B cell (primary cell): ENCODE data around the gene AQP3. TPM values are rescaled to one million over a fixed set of nuclear protein-coding genes. Genes with fewer than 3 reads are reported as not detected.
A peak's percentile ranks its signal among the peaks of the same experiment; 100 is the strongest.

Source experiments
- ATAC-seq: fragments of 200-7000 bp; cut with Tn5 transposase; one replicate; pipeline ENCODE4 v1.10.0; 2021; ENCODE audit warnings: low read depth, mild to moderate bottlenecking, moderate number of reproducible peaks, moderate library complexity
- CTCF ChIA-PET: fragments of 350-600 bp; sonication (Branson Sonifier 250); formaldehyde crosslinking; loops from one replicate; lab custom pipeline; 2021; ENCODE audit warnings: antibody characterized with exemption, inconsistent platforms; lab: Charles Lee
- POLR2A ChIA-PET: fragments of 350-600 bp; sonication (Branson Sonifier 250); formaldehyde crosslinking; loops from one replicate; lab custom pipeline; 2021; ENCODE audit warnings: antibody characterized with exemption; lab: Charles Lee
- DNase-seq: peaks from one replicate; pipeline ENCODE4 v3.0.0; 2013
- H2AFZ ChIP-seq: 2 replicates; pipeline ENCODE4 v1.6.1; 2012; ENCODE audit warnings: mild to moderate bottlenecking, low read depth, low read length; ENCODE audit not compliant: insufficient read depth, poor library complexity, severe bottlenecking
- H3K27ac ChIP-seq, 2 donors: 1 replicate in 1 of 2; 2 replicates in 1 of 2; pipeline ENCODE4 v1.5.1; 2012 to 2013; ENCODE audit warnings: low read length in 2 of 2, mild to moderate bottlenecking in 2 of 2, moderate library complexity in 1 of 2
- H3K27me3 ChIP-seq, 4 experiments: fragments of 200-600 bp in 1 of 4; sonication (generic) in 1 of 4; replicated peaks in 1 of 4; 1 replicate in 2 of 4; 2 replicates in 2 of 4; pipeline versions ENCODE4 v1.6.1 to v1.7.0; 2013 to 2016; ENCODE audit warnings: low read length in 3 of 4, mild to moderate bottlenecking in 2 of 4, mixed read lengths in 1 of 4, moderate library complexity in 1 of 4; ENCODE audit not compliant: insufficient read depth in 4 of 4, control insufficient read depth in 3 of 4; ENCODE audit errors: control extremely low read depth in 1 of 4
- H3K36me3 ChIP-seq, 2 experiments: replicated peaks in 1 of 2; 1 replicate in 1 of 2; 2 replicates in 1 of 2; pipeline versions ENCODE4 v1.6.1 to v1.7.1; 2013; ENCODE audit warnings: low read length in 1 of 2; ENCODE audit not compliant: insufficient read depth in 2 of 2, control insufficient read depth in 1 of 2; ENCODE audit errors: control extremely low read depth in 1 of 2, extremely low read depth in 1 of 2
- H3K4me1 ChIP-seq, 2 donors: fragments of 200-600 bp in 1 of 2; sonication (generic) in 1 of 2; 1 replicate in 1 of 2; 2 replicates in 1 of 2; pipeline versions ENCODE4 v1.5.1 to v1.6.1; 2013 to 2017; ENCODE audit warnings: low read length in 2 of 2; ENCODE audit not compliant: control insufficient read depth in 2 of 2, insufficient read depth in 2 of 2
- H3K4me2 ChIP-seq: replicated peaks from 2 replicates; pipeline ENCODE3; 2012; ENCODE audit warnings: mild to moderate bottlenecking, low read depth, low read length; ENCODE audit not compliant: poor library complexity, severe bottlenecking
- H3K4me3 ChIP-seq, 5 experiments: fragments of 200-600 bp in 1 of 5; sonication (generic) in 1 of 5; 1 replicate in 3 of 5; 2 replicates in 2 of 5; pipeline versions ENCODE4 v1.5.1 to v1.7.0; 2011 to 2016; ENCODE audit warnings: low read length in 4 of 5, mild to moderate bottlenecking in 4 of 5, low read depth in 2 of 5, control low read depth in 1 of 5, moderate library complexity in 1 of 5; ENCODE audit not compliant: insufficient read depth in 1 of 5; ENCODE audit errors: control extremely low read depth in 1 of 5, extremely low read depth in 1 of 5
- H3K79me2 ChIP-seq: fragments of 200-600 bp; sonication (generic); one replicate; pipeline ENCODE4 v1.6.0; 2016; ENCODE audit warnings: low read length; ENCODE audit not compliant: control insufficient read depth, insufficient read depth
- H3K9ac ChIP-seq: fragments of 200-600 bp; sonication (generic); 2 replicates; pipeline ENCODE4 v1.6.1; 2017; ENCODE audit warnings: mild to moderate bottlenecking, low read length, moderate library complexity
- H3K9me3 ChIP-seq, 3 donors: one replicate each; pipeline versions ENCODE4 v1.6.1 to v1.7.1; 2013; ENCODE audit warnings: low read length in 2 of 3; ENCODE audit not compliant: control insufficient read depth in 2 of 3, insufficient read depth in 1 of 3; ENCODE audit errors: control extremely low read depth in 1 of 3
- H4K20me1 ChIP-seq: 2 replicates; pipeline ENCODE4 v1.6.0; 2012; ENCODE audit warnings: mild to moderate bottlenecking, low read length; ENCODE audit not compliant: insufficient read depth, control insufficient read depth, poor library complexity, severe bottlenecking
- H3K27ac Mint-ChIP-seq: one replicate; pipeline ENCODE4 v1.8.0; 2021; ENCODE audit warnings: mixed read lengths
- H3K27me3 Mint-ChIP-seq: one replicate; pipeline ENCODE4 v1.8.0; 2021; ENCODE audit warnings: mixed read lengths
- H3K4me1 Mint-ChIP-seq: one replicate; pipeline ENCODE4 v1.8.0; 2021; ENCODE audit warnings: mixed read lengths
- H3K4me3 Mint-ChIP-seq: one replicate; pipeline ENCODE4 v1.8.0; 2021; ENCODE audit warnings: mixed read lengths
- H3K9me3 Mint-ChIP-seq: one replicate; pipeline ENCODE4 v1.8.0; 2022; ENCODE audit warnings: mixed read lengths; ENCODE audit not compliant: insufficient read depth
- EZH2 ChIP-seq: IDR thresholded peaks from 2 replicates; pipeline ENCODE4 v1.6.1; 2012; ENCODE audit warnings: borderline replicate concordance, low read depth, mild to moderate bottlenecking, moderate library complexity, low read length; ENCODE audit not compliant: insufficient read depth, poor library complexity, severe bottlenecking
- WGBS: methylation state at CpG from one replicate; pipeline ENCODE4 v1.1.5; 2013; ENCODE audit warnings: missing lambda C conversion rate; ENCODE audit not compliant: insufficient coverage; 5-methylcytosine and 5-hydroxymethylcytosine counted together
- intact Hi-C: fragments of 100-400 bp; cut with micrococcal nuclease; formaldehyde crosslinking; loops from one replicate; pipeline ENCODE4 v1.10.0; 2022
- polyA plus RNA-seq: library from polyadenylated mRNA; depleted of rRNA; stranded (reverse); fragments of >200 nt; gene quantifications from 2 replicates; pipeline ENCODE4 v1.2.3, GENCODE V29; 2012
- total RNA-seq, 2 donors: library from RNA; stranded (reverse); fragments of 120-200 nt in 1 of 2; gene quantifications; 1 replicate in 1 of 2; 2 replicates in 1 of 2; pipeline versions ENCODE4 v1.2.3 to v1.2.4, GENCODE V29; 2013 to 2022
- TF ChIP-seq, protein P1 (sequence below): fragments of 200-600 bp; IDR thresholded peaks from one replicate; pipeline ENCODE4 v1.8.0; 2022; ENCODE audit warnings: antibody characterized with exemption, mild to moderate bottlenecking

AQP3 gene
- total and polyA plus RNA-seq, 2 donors (not counting 1 experiment from before 2014, with no cell fraction given): 1.8 to 10.0 TPM

GRCh38 chr9:33449715-33450114, 2.3 kb upstream of the AQP3 start:
- 79% methylated on average over 3 of the region's 5 CpGs for WGBS
- ATAC-seq (no peak), DNase-seq (no peak)
- Histone ChIP-seq H3K4me3 (no peak overlapping the region), H3K9ac (no peak overlapping the region), H2AFZ (no peak overlapping the region), H3K9me3 (no peaks in the 10 kb centered on the region), H3K36me3 (no peaks in the 10 kb centered on the region), H3K27me3 (peaks cover 0 to 9% (median 1%) of the 10 kb centered on the region in 4 experiments), H3K4me2 (no peak overlapping the region), H3K4me1 (peaks cover 22 to 34% of the 10 kb centered on the region in 2 donors), H4K20me1 (no peaks in the 10 kb centered on the region), H3K79me2 (no peaks in the 10 kb centered on the region), H3K27ac (no peak overlapping the region)
- Mint-ChIP-seq H3K27ac (no peak overlapping the region), H3K9me3 (no peaks in the 10 kb centered on the region), H3K27me3 (peaks cover 3% of the 10 kb centered on the region), H3K4me3 (no peak overlapping the region), H3K4me1 (peaks cover 24% of the 10 kb centered on the region)
- POLR2A ChIA-PET: no interaction called here
- CTCF ChIA-PET: interaction anchor here (0.7 to 1.9 kb wide), 2 partner anchors 17 to 37 kb away, joined by 3 to 6 read pairs; no protein-coding TSS in a partner anchor
- TF ChIP-seq EZH2: no peak
- TF ChIP-seq, protein P1, sequence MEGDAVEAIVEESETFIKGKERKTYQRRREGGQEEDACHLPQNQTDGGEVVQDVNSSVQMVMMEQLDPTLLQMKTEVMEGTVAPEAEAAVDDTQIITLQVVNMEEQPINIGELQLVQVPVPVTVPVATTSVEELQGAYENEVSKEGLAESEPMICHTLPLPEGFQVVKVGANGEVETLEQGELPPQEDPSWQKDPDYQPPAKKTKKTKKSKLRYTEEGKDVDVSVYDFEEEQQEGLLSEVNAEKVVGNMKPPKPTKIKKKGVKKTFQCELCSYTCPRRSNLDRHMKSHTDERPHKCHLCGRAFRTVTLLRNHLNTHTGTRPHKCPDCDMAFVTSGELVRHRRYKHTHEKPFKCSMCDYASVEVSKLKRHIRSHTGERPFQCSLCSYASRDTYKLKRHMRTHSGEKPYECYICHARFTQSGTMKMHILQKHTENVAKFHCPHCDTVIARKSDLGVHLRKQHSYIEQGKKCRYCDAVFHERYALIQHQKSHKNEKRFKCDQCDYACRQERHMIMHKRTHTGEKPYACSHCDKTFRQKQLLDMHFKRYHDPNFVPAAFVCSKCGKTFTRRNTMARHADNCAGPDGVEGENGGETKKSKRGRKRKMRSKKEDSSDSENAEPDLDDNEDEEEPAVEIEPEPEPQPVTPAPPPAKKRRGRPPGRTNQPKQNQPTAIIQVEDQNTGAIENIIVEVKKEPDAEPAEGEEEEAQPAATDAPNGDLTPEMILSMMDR: no peak
- intact Hi-C loops: no loop called here

DNA sequence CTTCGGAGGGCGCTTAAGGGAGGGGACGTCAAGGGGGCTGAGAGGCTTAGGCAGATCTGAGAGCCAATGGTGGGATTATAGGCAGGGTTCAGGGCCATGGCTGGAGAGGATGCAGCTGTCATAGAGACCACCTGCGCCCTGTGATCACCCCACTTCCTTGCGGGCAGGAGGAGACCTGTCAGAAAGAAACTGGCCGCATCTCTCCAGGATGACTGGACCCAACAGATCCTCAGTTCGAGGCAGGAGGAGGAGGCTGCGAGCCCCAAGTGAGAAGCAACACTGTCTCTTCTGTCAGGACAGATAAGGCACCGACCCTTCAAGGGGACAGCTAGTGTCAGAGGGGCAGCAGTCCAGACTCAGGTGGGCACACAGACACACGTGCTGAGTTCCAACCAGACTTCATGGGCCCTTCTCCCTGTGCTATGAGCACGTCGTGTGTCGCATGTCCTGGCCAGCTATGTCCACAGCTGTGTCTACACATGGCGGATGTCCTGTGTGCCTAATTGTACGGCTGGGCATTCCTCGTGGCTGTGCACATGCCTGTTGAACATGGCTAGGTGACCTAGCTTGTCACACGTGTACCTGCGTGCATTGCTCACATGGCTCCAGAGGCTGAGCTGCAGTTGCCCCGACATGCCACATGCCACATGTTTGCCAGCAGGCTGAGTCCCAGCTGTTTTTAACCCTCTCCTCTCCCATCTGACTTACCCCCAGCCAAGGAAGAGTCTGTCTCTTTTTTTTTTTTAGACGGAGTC, 583 bp upstream of the AQP3 start:
- Mint-ChIP-seq H3K27ac (no peak overlapping the region), H3K4me1 (peaks cover 24% of the 10 kb centered on the region), H3K9me3 (no peaks in the 10 kb centered on the region), H3K27me3 (peaks cover 3% of the 10 kb centered on the region), H3K4me3 (peak overlapping the region; percentile 88)
- no peak for DNase-seq
- WGBS: 54% methylated on average over 20 of the region's 20 CpGs
- H4K20me1 ChIP-seq: no peaks in the 10 kb centered on the region
- H3K4me2 ChIP-seq: peak overlapping the region; percentile 92
- no peak for ATAC-seq
- POLR2A ChIA-PET: interaction anchor here (1.6 kb wide), 1 partner anchor 26 kb away, joined by 4 read pairs; the partner anchor contains the start of gene NOL6
- H3K4me1 ChIP-seq: peaks cover 22 to 25% of the 10 kb centered on the region in 2 donors
- CTCF ChIA-PET: interaction anchor here (1.2 to 1.9 kb wide), 4 partner anchors 12 to 158 kb away, joined by 3 to 6 read pairs (median 3); partner anchors contain the start of genes NFX1 and NOL6
- peak overlapping the region; percentile 65 for H3K9ac ChIP-seq
- H3K4me3 ChIP-seq: peak overlapping the region in 4 of 5 experiments; percentile 14 to 59 (median 41)
- no peaks in the 10 kb centered on the region for H3K36me3 ChIP-seq
- intact Hi-C loops: no loop called here
- no peaks in the 10 kb centered on the region for H3K9me3 ChIP-seq
- H2AFZ ChIP-seq: peak overlapping the region; percentile 80
- TF ChIP-seq, protein P1: no peak
- TF ChIP-seq EZH2: no peak
- peaks cover 0 to 9% (median 1%) of the 10 kb centered on the region in 4 experiments for H3K27me3 ChIP-seq
- H3K27ac ChIP-seq: no peak overlapping the region
- H3K79me2 ChIP-seq: no peaks in the 10 kb centered on the region
